ENCODE data around the gene NFATC4.
A peak's percentile ranks its signal among the peaks of the same experiment; 100 is the strongest.

Gene NFATC4

DNA sequence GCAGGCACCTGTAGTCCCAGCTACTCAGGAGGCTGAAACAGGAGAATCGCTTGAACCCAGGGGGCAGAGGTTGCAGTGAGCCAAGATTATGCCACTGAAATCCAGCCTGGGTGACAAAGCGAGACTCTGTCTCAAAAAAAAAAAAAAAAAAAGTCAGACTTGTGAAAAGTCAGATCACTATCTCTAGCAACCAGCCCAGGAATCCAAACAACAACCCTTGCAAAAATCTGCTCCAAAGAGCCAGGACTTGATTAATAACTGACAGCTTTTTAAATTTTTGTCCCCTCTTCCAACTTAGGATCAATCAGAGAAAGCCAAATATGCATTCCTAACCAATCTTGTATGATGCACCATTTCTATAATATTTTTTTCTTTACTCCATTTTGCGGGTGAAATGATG, 7.7 kb upstream of the NFATC4 start:
- no peak for DNase-seq (ENCODE audit: low read depth)
- no peak overlapping the region for H3K4me3 ChIP-seq (ENCODE audit: low read depth, low read length)
- TF ChIP-seq, protein P1, sequence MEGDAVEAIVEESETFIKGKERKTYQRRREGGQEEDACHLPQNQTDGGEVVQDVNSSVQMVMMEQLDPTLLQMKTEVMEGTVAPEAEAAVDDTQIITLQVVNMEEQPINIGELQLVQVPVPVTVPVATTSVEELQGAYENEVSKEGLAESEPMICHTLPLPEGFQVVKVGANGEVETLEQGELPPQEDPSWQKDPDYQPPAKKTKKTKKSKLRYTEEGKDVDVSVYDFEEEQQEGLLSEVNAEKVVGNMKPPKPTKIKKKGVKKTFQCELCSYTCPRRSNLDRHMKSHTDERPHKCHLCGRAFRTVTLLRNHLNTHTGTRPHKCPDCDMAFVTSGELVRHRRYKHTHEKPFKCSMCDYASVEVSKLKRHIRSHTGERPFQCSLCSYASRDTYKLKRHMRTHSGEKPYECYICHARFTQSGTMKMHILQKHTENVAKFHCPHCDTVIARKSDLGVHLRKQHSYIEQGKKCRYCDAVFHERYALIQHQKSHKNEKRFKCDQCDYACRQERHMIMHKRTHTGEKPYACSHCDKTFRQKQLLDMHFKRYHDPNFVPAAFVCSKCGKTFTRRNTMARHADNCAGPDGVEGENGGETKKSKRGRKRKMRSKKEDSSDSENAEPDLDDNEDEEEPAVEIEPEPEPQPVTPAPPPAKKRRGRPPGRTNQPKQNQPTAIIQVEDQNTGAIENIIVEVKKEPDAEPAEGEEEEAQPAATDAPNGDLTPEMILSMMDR (conservative IDR thresholded peaks at IDR 0.05; ENCODE audit: low read depth, low read length), result no peak

DNA sequence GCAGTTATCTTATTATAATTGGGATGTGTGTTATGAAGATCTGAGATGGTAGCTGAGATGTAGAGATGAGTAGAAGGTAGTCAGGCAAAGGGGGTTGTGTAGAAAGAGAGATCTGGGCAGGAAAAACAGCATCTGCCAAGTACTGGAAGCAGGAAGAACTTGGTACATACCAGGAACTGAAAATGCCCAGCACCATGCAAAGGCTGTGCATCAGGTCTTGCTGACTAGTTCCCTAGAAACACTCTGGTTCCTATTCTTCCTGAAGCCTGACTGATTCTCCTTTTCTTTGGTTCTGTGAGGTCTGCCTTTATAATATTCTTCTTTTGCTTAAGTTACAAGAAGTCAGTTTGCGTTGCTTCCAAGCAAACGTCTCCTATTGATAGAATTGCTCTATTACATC, 6.7 kb upstream of the NFATC4 start:
- no peak for DNase-seq (ENCODE audit: low read depth)
- TF ChIP-seq, protein P1 (conservative IDR thresholded peaks at IDR 0.05; ENCODE audit: low read depth, low read length), result no peak
- no peak overlapping the region for H3K4me3 ChIP-seq (ENCODE audit: low read depth, low read length)

DNA sequence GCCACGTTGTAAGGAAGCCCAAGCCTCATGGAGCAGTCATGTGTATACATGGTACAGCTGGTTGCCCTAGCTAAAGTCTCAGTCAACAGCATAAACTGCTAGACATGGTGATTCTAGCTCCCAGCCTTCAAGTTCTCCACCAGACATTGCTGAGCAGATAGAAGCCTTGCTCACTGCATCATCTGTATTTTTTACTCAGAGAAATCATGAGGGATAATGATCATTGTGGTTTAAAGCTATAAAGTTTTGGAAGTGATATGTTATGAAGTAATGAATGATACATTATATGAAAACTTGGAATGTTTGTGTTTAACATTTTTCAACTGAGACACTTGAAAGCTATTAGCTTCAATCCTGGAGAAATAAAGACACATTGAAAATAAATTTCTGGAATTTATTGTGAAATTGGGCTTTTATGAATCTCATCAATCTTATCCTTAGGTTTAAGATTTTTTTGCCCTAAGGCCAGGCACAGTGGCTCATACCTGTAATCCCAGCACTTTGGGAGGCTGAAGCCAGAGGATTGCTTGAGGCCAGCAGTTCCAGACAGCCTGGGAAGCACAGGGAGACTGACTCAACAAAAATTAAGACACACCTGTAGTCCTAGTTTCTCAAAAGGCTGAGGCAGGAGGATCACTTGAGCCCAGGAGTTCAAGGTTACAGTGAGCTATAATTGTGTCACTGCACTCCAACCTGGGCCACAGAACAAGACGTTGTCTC, 5.6 kb upstream of the NFATC4 start:
- no peak overlapping the region for H3K4me3 ChIP-seq (ENCODE audit: low read depth, low read length)
- DNase-seq (ENCODE audit: low read depth), result no peak
- TF ChIP-seq, protein P1 (conservative IDR thresholded peaks at IDR 0.05; ENCODE audit: low read depth, low read length), result no peak

DNA sequence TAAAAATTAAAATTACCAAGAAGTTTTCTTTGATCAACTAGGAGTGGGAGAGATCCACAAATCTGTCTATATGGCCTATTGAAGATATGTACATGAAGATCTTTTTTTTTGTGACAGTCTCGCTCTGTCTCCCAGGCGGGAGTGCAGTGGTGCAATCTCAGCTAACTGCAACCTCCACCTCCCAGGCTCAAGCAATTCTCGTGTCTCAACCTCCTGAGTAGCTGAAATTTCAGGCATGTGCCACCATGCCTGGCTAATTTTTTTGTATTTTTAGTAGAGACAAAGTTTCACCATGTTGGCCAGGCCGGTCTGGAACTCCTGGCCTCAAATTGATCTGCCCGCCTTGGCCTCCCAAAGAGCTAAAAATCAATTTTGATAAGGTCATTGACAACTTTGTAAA, 4.6 kb upstream of the NFATC4 start:
- H3K4me3 ChIP-seq (ENCODE audit: low read depth, low read length), result no peak overlapping the region
- TF ChIP-seq, protein P1 (conservative IDR thresholded peaks at IDR 0.05; ENCODE audit: low read depth, low read length), result no peak
- DNase-seq (ENCODE audit: low read depth), result no peak

DNA sequence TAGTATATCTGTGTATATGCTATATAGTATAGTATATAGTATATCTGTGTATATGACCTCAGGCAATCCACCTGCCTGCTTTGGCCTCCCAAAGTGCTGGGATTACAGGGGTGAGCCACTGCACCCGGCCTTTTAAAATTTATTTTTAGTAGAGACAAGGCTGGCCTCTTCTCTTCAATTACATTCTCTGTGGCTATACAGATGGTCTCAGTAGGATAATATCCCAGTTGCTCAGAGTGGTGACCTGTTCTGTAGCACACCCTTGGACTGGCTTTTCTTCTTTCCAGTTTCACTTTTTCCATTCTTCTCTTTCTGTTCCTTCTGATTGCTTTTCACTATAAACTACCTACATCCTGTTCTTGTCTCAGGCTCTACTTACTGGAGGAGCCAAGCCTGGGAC, 3.1 kb upstream of the NFATC4 start:
- DNase-seq (ENCODE audit: low read depth), result no peak
- no peak overlapping the region for H3K4me3 ChIP-seq (ENCODE audit: low read depth, low read length)
- TF ChIP-seq, protein P1 (conservative IDR thresholded peaks at IDR 0.05; ENCODE audit: low read depth, low read length), result no peak

DNA sequence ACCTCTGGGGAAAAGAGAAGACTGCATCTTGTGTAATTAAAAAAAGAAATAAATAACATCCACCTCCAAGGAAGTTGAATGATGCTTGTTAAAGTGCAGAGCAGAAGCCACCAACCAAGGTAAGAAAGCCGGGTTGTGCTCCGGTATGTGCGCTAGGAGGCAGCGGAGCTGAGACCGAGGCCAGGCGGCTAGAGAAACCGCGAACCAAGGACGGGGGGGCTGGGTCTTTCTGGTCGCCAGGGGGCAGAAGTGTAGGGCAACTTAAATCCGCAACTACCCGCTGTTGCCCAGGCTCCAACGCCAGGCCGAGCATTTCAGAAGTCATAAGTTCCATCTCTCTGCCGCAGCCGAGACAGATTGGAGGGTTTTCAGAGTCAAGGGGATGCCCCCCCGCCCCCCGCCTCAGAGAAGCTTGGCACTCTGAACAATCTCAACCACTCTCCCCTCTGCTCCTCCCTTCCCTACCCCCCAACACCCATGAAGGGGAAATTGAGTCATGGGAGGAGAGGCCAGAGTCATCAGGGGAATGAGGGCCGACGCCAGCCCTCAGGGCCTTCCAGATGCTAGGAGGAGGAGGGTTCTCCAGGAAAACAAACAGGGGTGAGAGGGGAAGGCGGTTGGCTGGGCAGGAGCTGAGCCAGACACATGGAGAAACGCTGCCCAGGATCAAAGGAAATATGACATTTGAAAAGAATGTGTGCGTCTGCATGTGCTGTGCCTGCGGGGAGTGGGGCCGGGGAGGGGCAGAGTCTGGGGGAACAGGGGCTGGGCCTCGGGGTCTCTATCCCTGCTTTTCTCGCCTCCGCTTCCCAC, 2.2 kb upstream of the NFATC4 start:
- peak overlapping the region; percentile 46 for H3K4me3 ChIP-seq (ENCODE audit: low read depth, low read length)
- TF ChIP-seq, protein P1 (conservative IDR thresholded peaks at IDR 0.05; ENCODE audit: low read depth, low read length), result peak; percentile 92

More for the DNA sequence above, 2.2 kb upstream of the NFATC4 start:
- peak; percentile 97 for DNase-seq (ENCODE audit: low read depth)

All from choroid plexus epithelial cell (primary cell).